ENCODE data around the gene GPHB5. TPM values are rescaled to one million over a fixed set of nuclear protein-coding genes. Genes with fewer than 3 reads are reported as not detected.

GPHB5 gene
- total and polyA plus RNA-seq, 7 donors = not detected

GRCh38 chr14:63273129-63273528 is 45.6 kb downstream of the GPHB5 start:
- no peaks in the 10 kb centered on the region for H3K4me1 ChIP-seq
- no peak overlapping the region for H3K4me3 ChIP-seq
- TF ChIP-seq CTCF (IDR thresholded peaks at IDR 0.05) = no peak
- ATAC-seq (no peak), DNase-seq (no peak)
- H3K9me3 ChIP-seq = no peaks in the 10 kb centered on the region
- H3K36me3 ChIP-seq (ENCODE audit: insufficient read depth in 1 of 2, low read depth in 1 of 2) = no peaks in the 10 kb centered on the region
- intact Hi-C loops (cut with DNase I) = loop anchor here in 1 of 2 donors (10.0 kb wide), 1 partner anchor 1108 kb away; no protein-coding TSS in a partner anchor
- 25 to 48% (median 35%) methylated on average over 3 of the region's 3 CpGs for whole genome bisulfite sequencing, 3 donors
- H3K27me3 ChIP-seq (ENCODE audit: insufficient read depth in 3 of 3, low read length in 2 of 3) = peaks cover 0 to 2% (median 0%) of the 10 kb centered on the region in 3 donors
- H3K27ac ChIP-seq = no peak overlapping the region

GRCh38 chr14:63269561-63270225 is 49.0 kb downstream of the GPHB5 start:
- Histone ChIP-seq H3K9me3 (peaks cover 9% of the 10 kb centered on the region), H3K27ac (no peak overlapping the region), H3K4me3 (no peak overlapping the region), H3K4me1 (no peaks in the 10 kb centered on the region), H3K27me3 (ENCODE audit: insufficient read depth in 3 of 3, low read length in 2 of 3) (peaks cover 0 to 2% (median 0%) of the 10 kb centered on the region in 3 donors), H3K36me3 (ENCODE audit: insufficient read depth in 1 of 2, low read depth in 1 of 2) (no peaks in the 10 kb centered on the region)
- 80 to 84% (median 83%) methylated on average over 11 of the region's 11 CpGs for WGBS, 3 donors
- intact Hi-C loops (cut with DNase I) = loop anchor here in 1 of 2 donors (10.0 kb wide), 1 partner anchor 1105 kb away; no protein-coding TSS in a partner anchor
- no peak for TF ChIP-seq CTCF (IDR thresholded peaks at IDR 0.05)
- ATAC-seq (no peak), DNase-seq (no peak)

- TF ChIP-seq CTCF (IDR thresholded peaks at IDR 0.05) = no peak
- WGBS, 3 donors = 91 to 98% (median 94%) methylated on average over 5 of the region's 5 CpGs
- intact Hi-C loops (cut with DNase I) = no loop called here
These were observed 50.0 kb downstream of the GPHB5 start for GRCh38 chr14:63268771-63269170.

GRCh38 chr14:63267171-63267570 is 51.6 kb downstream of the GPHB5 start:
- TF ChIP-seq CTCF (IDR thresholded peaks at IDR 0.05) = no peak
- Histone ChIP-seq H3K27ac (no peak overlapping the region), H3K9me3 (peaks cover 9% of the 10 kb centered on the region), H3K4me3 (no peak overlapping the region), H3K27me3 (ENCODE audit: insufficient read depth in 3 of 3, low read length in 2 of 3) (peaks cover 0 to 2% (median 0%) of the 10 kb centered on the region in 3 donors), H3K36me3 (ENCODE audit: insufficient read depth in 1 of 2, low read depth in 1 of 2) (no peaks in the 10 kb centered on the region), H3K4me1 (no peaks in the 10 kb centered on the region)
- 66 to 82% (median 76%) methylated on average over 3 of the region's 3 CpGs for WGBS, 3 donors
- DNase-seq (no peak), ATAC-seq (no peak)
- intact Hi-C loops (cut with DNase I) = no loop called here

More at GRCh38 chr14:63268771-63269170, 50.0 kb downstream of the GPHB5 start:
- H3K4me3 ChIP-seq = no peak overlapping the region
- no peak for DNase-seq
- no peak overlapping the region for H3K27ac ChIP-seq
- H3K27me3 ChIP-seq (ENCODE audit: insufficient read depth in 3 of 3, low read length in 2 of 3) = peaks cover 0 to 2% (median 0%) of the 10 kb centered on the region in 3 donors
- ATAC-seq = no peak
- H3K9me3 ChIP-seq = peaks cover 9% of the 10 kb centered on the region
- no peaks in the 10 kb centered on the region for H3K36me3 ChIP-seq (ENCODE audit: insufficient read depth in 1 of 2, low read depth in 1 of 2)
- no peaks in the 10 kb centered on the region for H3K4me1 ChIP-seq

Data from psoas muscle (tissue), 8 donors.